Large intestine (tissue), 3 donors: ENCODE data around the gene DNAAF5. TPM values are rescaled to one million over a fixed set of nuclear protein-coding genes. Genes with fewer than 3 reads are reported as not detected.

Experiments used
- DNase-seq, 2 donors: peaks; one replicate each; pipeline versions ENCODE4 v3.0.0 to v3.0.0-alpha.2; 2013
- H3K27ac ChIP-seq: one replicate; pipeline ENCODE4 v1.5.1; 2013; ENCODE audit warnings: low read length
- H3K27me3 ChIP-seq: 2 replicates; pipeline ENCODE4 v1.6.1; 2013; ENCODE audit warnings: low read length; ENCODE audit not compliant: control insufficient read depth, insufficient read depth
- H3K36me3 ChIP-seq: 2 replicates; pipeline ENCODE4 v1.6.1; 2013; ENCODE audit warnings: low read length; ENCODE audit not compliant: control insufficient read depth, insufficient read depth
- H3K4me1 ChIP-seq: one replicate; pipeline ENCODE4 v1.6.1; 2013; ENCODE audit warnings: low read length; ENCODE audit not compliant: control insufficient read depth, insufficient read depth
- H3K4me3 ChIP-seq: one replicate; pipeline ENCODE4 v1.5.1; 2013; ENCODE audit warnings: low read length
- H3K9me3 ChIP-seq: one replicate; pipeline ENCODE4 v1.6.1; 2013; ENCODE audit warnings: mild to moderate bottlenecking, low read depth, low read length, moderate library complexity; ENCODE audit not compliant: control insufficient read depth
- WGBS: methylation state at CpG from one replicate; pipeline ENCODE4 v1.1.5; 2013; ENCODE audit warnings: low lambda C conversion rate; ENCODE audit not compliant: insufficient coverage; 5-methylcytosine and 5-hydroxymethylcytosine counted together
- polyA plus RNA-seq: library from polyadenylated mRNA; unstranded; fragments of 120-200 nt; gene quantifications from one replicate; pipeline ENCODE4 v1.2.1, GENCODE V29; 2013

The DNAAF5 gene
- polyA plus RNA-seq, 1 donor = 26.8 TPM

GRCh38 chr7:729140-730000, 2.9 kb downstream of the DNAAF5 start:
- no peak for DNase-seq
- 100% methylated on average over 2 of the region's 29 CpGs for WGBS
- Histone ChIP-seq H3K27ac (no peak overlapping the region), H3K27me3 (no peaks in the 10 kb centered on the region), H3K4me3 (no peak overlapping the region), H3K4me1 (peaks cover 17% of the 10 kb centered on the region), H3K9me3 (peaks cover 8% of the 10 kb centered on the region), H3K36me3 (peaks cover 35% of the 10 kb centered on the region)

- H3K36me3 ChIP-seq = peaks cover 39% of the 10 kb centered on the region
- H3K27me3 ChIP-seq = no peaks in the 10 kb centered on the region
- H3K4me3 ChIP-seq = no peak overlapping the region
- peaks cover 10% of the 10 kb centered on the region for H3K9me3 ChIP-seq
- DNase-seq = no peak
- no CpG with 5 or more reads among the region's 23 CpGs for WGBS
- peak overlapping the region; percentile 65 for H3K27ac ChIP-seq
- H3K4me1 ChIP-seq = peaks cover 17% of the 10 kb centered on the region
These were observed 4.3 kb downstream of the DNAAF5 start for GRCh38 chr7:730501-731439.

DNA sequence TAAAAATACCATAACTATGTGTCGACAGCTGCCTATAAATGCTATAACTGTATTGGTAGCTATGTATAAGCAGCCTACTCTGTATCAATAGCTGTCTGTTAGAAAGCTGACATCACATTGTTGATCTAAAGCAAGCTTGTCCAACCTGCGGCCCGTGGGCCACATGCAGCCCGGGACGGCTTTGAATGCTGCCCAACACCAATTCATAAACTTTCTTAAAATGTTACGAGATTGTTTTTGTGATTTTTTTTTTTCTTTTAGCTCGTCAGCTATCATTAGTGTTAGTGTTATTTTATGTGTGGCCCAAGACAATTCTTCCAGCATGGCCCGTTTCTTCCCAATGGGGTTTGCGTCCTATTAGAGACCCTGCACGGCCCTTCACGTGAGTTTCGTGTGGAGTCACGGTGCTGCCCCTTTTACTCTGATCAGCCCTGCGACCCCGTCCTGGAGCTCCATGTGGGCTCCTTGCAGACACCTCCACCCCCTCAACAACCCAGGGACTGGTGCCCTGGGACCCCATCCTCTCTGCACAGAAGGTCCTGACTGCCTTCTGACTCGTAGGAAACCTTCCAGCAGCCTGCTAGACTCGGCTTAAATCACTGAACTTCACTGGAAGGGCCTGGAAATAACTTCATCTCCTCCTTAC, 5.1 kb downstream of the DNAAF5 start:
- peaks cover 17% of the 10 kb centered on the region for H3K4me1 ChIP-seq

GRCh38 chr7:732094-732541, 5.6 kb downstream of the DNAAF5 start:
- WGBS = no CpG with 5 or more reads among the region's 17 CpGs
- H3K4me1 ChIP-seq = peaks cover 17% of the 10 kb centered on the region
- peak; percentile 81 to 88 for DNase-seq
- no peak overlapping the region for H3K4me3 ChIP-seq
- peaks cover 10% of the 10 kb centered on the region for H3K9me3 ChIP-seq
- no peaks in the 10 kb centered on the region for H3K27me3 ChIP-seq
- H3K27ac ChIP-seq = peak overlapping the region; percentile 84
- H3K36me3 ChIP-seq = peaks cover 39% of the 10 kb centered on the region

More for the DNA sequence above, 5.1 kb downstream of the DNAAF5 start:
- 100% methylated on average over 2 of the region's 17 CpGs for WGBS
- Histone ChIP-seq H3K27ac (peak overlapping the region; percentile 84), H3K9me3 (peaks cover 10% of the 10 kb centered on the region), H3K27me3 (no peaks in the 10 kb centered on the region), H3K4me3 (no peak overlapping the region), H3K36me3 (peaks cover 39% of the 10 kb centered on the region)
- no peak for DNase-seq

GRCh38 chr7:732556-732955, 6.1 kb downstream of the DNAAF5 start:
- DNase-seq = no peak
- 100% methylated on average over 2 of the region's 3 CpGs for WGBS
- Histone ChIP-seq H3K27ac (peak overlapping the region; percentile 57), H3K4me3 (no peak overlapping the region), H3K9me3 (peaks cover 10% of the 10 kb centered on the region), H3K36me3 (peaks cover 41% of the 10 kb centered on the region), H3K4me1 (peaks cover 17% of the 10 kb centered on the region), H3K27me3 (no peaks in the 10 kb centered on the region)

GRCh38 chr7:734214-734613, 7.7 kb downstream of the DNAAF5 start:
- DNase-seq = no peak
- Histone ChIP-seq H3K9me3 (peaks cover 10% of the 10 kb centered on the region), H3K4me3 (no peak overlapping the region), H3K4me1 (peaks cover 13% of the 10 kb centered on the region), H3K27me3 (no peaks in the 10 kb centered on the region), H3K27ac (no peak overlapping the region), H3K36me3 (peaks cover 46% of the 10 kb centered on the region)
- WGBS = no CpG with 5 or more reads among the region's 4 CpGs

DNA sequence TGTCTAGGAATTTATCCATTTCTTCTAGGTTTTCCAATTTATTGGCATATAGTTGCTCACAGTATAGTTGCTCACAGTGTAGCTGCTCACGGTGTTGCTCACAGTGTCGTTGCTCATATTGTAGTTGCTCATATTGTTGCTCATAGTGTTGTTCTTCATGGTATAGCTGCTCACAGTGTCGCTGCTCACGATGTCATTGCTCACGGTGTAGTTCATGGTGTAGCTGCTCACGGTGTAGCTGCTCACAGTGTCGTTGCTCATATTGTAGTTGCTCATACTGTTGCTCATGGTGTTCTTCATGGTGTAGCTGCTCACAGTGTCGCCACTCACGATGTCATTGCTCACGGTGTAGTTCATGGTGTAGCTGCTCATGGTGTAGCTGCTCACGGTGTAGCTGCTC, 8.3 kb downstream of the DNAAF5 start:
- H3K9me3 ChIP-seq = peaks cover 10% of the 10 kb centered on the region
- no peak overlapping the region for H3K27ac ChIP-seq
- peaks cover 45% of the 10 kb centered on the region for H3K36me3 ChIP-seq
- H3K4me3 ChIP-seq = no peak overlapping the region
- DNase-seq = no peak
- WGBS = no CpG with 5 or more reads among the region's 11 CpGs
- peaks cover 13% of the 10 kb centered on the region for H3K4me1 ChIP-seq
- H3K27me3 ChIP-seq = no peaks in the 10 kb centered on the region

DNA sequence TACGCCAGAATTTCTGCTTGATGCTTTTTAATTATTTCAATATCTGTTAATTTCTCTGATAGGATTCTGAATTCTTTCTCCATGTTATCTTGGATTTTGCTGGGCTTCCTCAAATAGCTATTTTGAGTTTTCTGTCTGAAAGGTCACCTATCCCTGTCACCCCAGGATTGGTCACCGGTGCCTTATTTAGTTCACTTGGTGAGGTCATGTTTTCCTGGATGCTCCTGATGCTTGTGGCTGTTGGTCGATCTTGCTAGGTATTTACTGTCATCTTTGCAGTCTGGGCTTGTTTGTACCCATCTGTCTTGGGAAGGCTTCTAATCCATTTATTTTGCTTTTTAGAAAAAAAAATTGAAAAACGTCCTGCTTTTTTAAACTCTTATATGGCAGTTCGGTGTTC, 11.7 kb downstream of the DNAAF5 start:
- H3K27me3 ChIP-seq = no peaks in the 10 kb centered on the region
- DNase-seq = no peak
- WGBS = 100% methylated on average over 3 of the region's 5 CpGs
- peaks cover 53% of the 10 kb centered on the region for H3K36me3 ChIP-seq
- H3K27ac ChIP-seq = no peak overlapping the region
- no peaks in the 10 kb centered on the region for H3K4me1 ChIP-seq
- H3K9me3 ChIP-seq = peaks cover 15% of the 10 kb centered on the region
- H3K4me3 ChIP-seq = no peak overlapping the region

DNA sequence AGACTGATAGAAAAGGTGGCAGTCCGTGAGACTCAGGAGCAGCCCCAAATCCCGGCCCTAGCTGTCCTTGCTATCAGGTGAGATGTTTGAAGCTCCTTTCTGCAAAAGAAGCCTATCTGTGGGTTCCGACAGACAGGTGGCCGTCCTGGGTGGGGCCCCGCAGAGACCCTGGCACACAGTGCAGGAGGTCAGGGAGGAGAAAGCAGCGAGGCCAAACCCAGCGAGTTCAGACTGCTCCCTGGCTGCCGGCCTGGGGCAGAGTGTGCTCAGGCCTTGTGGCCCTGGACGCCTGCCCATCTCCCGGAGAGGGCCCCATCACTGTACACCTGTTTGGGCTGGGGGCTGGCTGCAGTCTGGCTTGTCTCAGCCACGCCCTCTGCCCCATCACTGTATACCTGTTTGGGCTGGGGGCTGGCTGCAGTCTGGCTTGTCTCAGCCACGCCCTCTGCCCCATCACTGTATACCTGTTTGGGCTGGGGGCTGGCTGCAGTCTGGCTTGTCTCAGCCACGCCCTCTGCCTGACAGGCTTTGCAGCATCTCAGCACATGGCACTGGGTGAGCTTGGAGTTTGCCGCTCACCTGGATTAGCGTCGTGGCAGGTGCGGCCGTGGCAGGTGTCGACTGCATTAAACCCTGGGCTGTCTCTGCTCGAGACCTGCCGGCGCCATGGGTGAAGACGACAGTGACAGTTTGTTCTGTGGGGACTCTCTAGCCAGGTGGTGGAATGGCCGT, 12.4 kb downstream of the DNAAF5 start:
- Histone ChIP-seq H3K4me1 (no peaks in the 10 kb centered on the region), H3K27me3 (no peaks in the 10 kb centered on the region), H3K4me3 (no peak overlapping the region), H3K9me3 (peaks cover 15% of the 10 kb centered on the region), H3K27ac (no peak overlapping the region), H3K36me3 (peaks cover 55% of the 10 kb centered on the region)
- no peak for DNase-seq
- 100% methylated on average over 1 of the region's 24 CpGs for WGBS
